ENCODE results near the gene C11orf91. TPM values are rescaled to one million over a fixed set of nuclear protein-coding genes. Genes with fewer than 3 reads are reported as not detected.
A peak's percentile ranks its signal among the peaks of the same experiment; 100 is the strongest.

C11orf91 gene
- total RNA-seq, 1 donor from 2014 or later: not detected

DNA sequence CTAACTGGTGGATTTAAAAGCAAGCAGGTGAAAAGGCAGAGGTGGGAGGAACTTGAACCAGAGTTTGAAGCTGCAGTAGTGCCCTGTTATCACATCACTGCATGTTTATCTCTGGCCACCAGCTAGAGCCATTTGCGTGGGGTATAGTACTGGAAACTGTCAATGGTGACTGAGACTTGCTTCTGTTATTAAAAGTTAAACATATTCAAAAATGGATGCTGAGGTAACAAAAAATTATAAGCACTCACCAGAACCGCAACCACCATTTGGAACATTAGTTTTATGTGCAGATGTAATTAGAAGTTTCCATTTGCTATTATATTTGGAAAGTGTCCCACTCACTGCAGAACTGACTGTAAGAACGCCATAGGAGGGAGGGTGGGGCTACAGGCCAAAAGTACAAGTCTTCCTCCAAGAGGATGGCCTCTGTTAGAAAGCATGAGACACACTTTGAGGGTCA is 36.8 kb upstream of the C11orf91 start:
- intact Hi-C loops (cut with micrococcal nuclease): no loop called here
- TF ChIP-seq, protein P1, sequence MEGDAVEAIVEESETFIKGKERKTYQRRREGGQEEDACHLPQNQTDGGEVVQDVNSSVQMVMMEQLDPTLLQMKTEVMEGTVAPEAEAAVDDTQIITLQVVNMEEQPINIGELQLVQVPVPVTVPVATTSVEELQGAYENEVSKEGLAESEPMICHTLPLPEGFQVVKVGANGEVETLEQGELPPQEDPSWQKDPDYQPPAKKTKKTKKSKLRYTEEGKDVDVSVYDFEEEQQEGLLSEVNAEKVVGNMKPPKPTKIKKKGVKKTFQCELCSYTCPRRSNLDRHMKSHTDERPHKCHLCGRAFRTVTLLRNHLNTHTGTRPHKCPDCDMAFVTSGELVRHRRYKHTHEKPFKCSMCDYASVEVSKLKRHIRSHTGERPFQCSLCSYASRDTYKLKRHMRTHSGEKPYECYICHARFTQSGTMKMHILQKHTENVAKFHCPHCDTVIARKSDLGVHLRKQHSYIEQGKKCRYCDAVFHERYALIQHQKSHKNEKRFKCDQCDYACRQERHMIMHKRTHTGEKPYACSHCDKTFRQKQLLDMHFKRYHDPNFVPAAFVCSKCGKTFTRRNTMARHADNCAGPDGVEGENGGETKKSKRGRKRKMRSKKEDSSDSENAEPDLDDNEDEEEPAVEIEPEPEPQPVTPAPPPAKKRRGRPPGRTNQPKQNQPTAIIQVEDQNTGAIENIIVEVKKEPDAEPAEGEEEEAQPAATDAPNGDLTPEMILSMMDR (IDR thresholded peaks at IDR 0.05; ENCODE audit: borderline replicate concordance): no peak
- peaks cover 53% of the 10 kb centered on the region for H3K4me1 ChIP-seq

DNA sequence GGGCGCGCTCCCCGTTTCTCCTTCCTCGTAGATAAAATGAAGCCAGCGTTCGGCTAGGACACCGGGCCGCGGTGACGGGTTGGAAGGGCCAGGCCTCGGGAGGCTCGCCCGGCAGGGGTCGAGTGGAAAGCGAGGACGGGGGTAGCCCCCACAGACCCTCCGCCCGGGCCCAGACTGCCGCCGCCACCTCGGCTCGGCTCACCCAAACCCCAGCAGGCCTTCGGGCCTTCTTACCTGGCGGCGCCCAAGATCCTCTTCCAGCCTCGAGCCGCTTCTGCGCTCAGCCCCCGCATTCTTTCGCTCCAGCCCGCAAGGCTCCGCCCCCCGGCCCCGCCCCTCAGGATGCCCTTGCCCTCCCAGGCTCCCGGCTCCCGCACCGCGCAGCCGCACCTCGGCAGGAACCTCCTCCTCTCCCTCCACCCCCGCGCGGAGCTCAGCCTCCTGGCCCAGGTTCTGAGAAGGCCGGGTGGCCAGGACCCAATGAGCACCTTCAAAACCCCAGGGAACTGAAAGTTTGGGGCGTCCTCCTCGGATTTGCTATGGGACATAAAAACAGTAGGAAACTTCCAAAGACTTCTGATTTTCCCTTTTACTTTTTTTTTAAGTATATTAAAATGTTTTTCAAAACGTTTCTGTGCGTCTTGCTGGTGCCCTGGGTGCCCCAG is 35.7 kb upstream of the C11orf91 start, which contains the start of gene CD59:
CD59 (minus strand) TSS at position 276 of the 665 bp plus-strand sequence. CDS start 13,978 bp downstream, outside the sequence.
- Histone ChIP-seq H3K4me3 (peak within 1 kb of the TSS; percentile 78), H3K36me3 (peaks cover 10% of the 10 kb centered on the region), H3K27ac (replicated peaks) (peak within 1 kb of the TSS; percentile 95), H3K27me3 (ENCODE audit: low read depth) (no peaks in the 10 kb centered on the region), H3K4me1 (peaks cover 64% of the 10 kb centered on the region), H3K9me3 (replicated peaks) (no peaks in the 10 kb centered on the region)
- intact Hi-C loops (cut with micrococcal nuclease): no loop called here
- DNase-seq: peak; percentile 98
- TF ChIP-seq, protein P1 (IDR thresholded peaks at IDR 0.05; ENCODE audit: borderline replicate concordance): no peak

More for the DNA sequence above, 36.8 kb upstream of the C11orf91 start:
- Histone ChIP-seq H3K9me3 (replicated peaks) (no peaks in the 10 kb centered on the region), H3K36me3 (peaks cover 16% of the 10 kb centered on the region), H3K27ac (replicated peaks) (peak overlapping the region; percentile 95), H3K27me3 (ENCODE audit: low read depth) (no peaks in the 10 kb centered on the region), H3K4me3 (peak overlapping the region; percentile 78)
- no peak for DNase-seq

GRCh38 chr11:33735271-33736147 is 34.9 kb upstream of the C11orf91 start:
- TF ChIP-seq, protein P1 (IDR thresholded peaks at IDR 0.05; ENCODE audit: borderline replicate concordance): no peak
- DNase-seq: peak; percentile 39
- Histone ChIP-seq H3K4me3 (peak overlapping the region; percentile 78), H3K4me1 (peaks cover 71% of the 10 kb centered on the region), H3K27ac (replicated peaks) (peak overlapping the region; percentile 95), H3K9me3 (replicated peaks) (no peaks in the 10 kb centered on the region), H3K27me3 (ENCODE audit: low read depth) (no peaks in the 10 kb centered on the region), H3K36me3 (peaks cover 11% of the 10 kb centered on the region)
- intact Hi-C loops (cut with micrococcal nuclease): no loop called here

- Histone ChIP-seq H3K27ac (replicated peaks) (peak overlapping the region; percentile 95), H3K4me1 (peaks cover 80% of the 10 kb centered on the region), H3K27me3 (ENCODE audit: low read depth) (no peaks in the 10 kb centered on the region), H3K4me3 (peak overlapping the region; percentile 78), H3K36me3 (peaks cover 19% of the 10 kb centered on the region), H3K9me3 (replicated peaks) (no peaks in the 10 kb centered on the region)
- no peak for DNase-seq
- TF ChIP-seq, protein P1 (IDR thresholded peaks at IDR 0.05; ENCODE audit: borderline replicate concordance): no peak
- intact Hi-C loops (cut with micrococcal nuclease): no loop called here
Measured at GRCh38 chr11:33734441-33735270, 34.0 kb upstream of the C11orf91 start.

DNA sequence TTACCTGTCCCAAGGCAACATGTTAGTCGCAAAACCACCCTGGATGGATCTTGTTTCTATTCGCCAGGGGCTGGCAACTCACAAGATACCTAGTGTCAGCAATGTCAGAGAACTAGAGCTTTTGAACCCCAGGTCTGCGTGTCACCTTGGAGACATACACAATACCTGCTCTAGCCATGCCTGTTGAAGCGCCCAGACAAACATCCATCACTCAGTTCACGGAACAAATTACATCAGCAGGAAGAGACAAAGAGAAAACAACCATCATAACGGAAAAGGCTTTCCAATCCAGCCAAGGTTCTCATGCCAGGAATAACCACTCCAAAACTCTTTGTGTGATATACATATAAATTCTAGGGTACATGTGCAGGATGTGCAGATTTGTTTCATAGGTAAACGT is 33.4 kb upstream of the C11orf91 start:
- Histone ChIP-seq H3K9me3 (replicated peaks) (no peaks in the 10 kb centered on the region), H3K36me3 (peaks cover 20% of the 10 kb centered on the region), H3K4me3 (peak overlapping the region; percentile 78), H3K4me1 (peaks cover 87% of the 10 kb centered on the region), H3K27ac (replicated peaks) (peak overlapping the region; percentile 95), H3K27me3 (ENCODE audit: low read depth) (no peaks in the 10 kb centered on the region)
- intact Hi-C loops (cut with micrococcal nuclease): no loop called here
- TF ChIP-seq, protein P1 (IDR thresholded peaks at IDR 0.05; ENCODE audit: borderline replicate concordance): no peak
- DNase-seq: no peak
